Neural cell (in vitro differentiated cells): Measurements from ENCODE around the gene CHML. TPM values are rescaled to one million over a fixed set of nuclear protein-coding genes. Genes with fewer than 3 reads are reported as not detected.

Experiments used
- H2AFZ ChIP-seq: fragments of 200-600, 300-800 bp; sonication (generic), shearing (Covaris generic); 2 replicates; pipeline ENCODE4 v1.6.0; 2014; ENCODE audit warnings: low read depth, mild to moderate bottlenecking, antibody characterized with exemption, low read length, moderate library complexity
- H3F3A ChIP-seq: fragments of 200-600 bp; shearing (Covaris generic); 2 replicates; pipeline ENCODE4 v1.6.1; 2016; ENCODE audit warnings: mild to moderate bottlenecking, moderate library complexity, mixed read lengths, antibody characterized with exemption, low read length; ENCODE audit not compliant: insufficient read depth, poor library complexity, severe bottlenecking
- H3K27ac ChIP-seq: fragments of 200-600, 300-800 bp; sonication (generic), shearing (Covaris generic); 2 replicates; pipeline ENCODE4 v1.5.1; 2014; ENCODE audit warnings: mild to moderate bottlenecking, low read length, moderate library complexity
- H3K27me3 ChIP-seq: fragments of 300-800, 200-600 bp; sonication (generic), shearing (Covaris generic); 2 replicates; pipeline ENCODE4 v1.6.0; 2014; ENCODE audit warnings: mild to moderate bottlenecking, low read depth, low read length, moderate library complexity; ENCODE audit not compliant: insufficient read depth
- H3K36me3 ChIP-seq: fragments of 300-800, 200-600 bp; sonication (generic), shearing (Covaris generic); 2 replicates; pipeline ENCODE4 v1.5.1; 2014; ENCODE audit warnings: mild to moderate bottlenecking, antibody characterized with exemption, low read length, moderate library complexity; ENCODE audit not compliant: insufficient read depth
- H3K4me2 ChIP-seq: fragments of 300-800, 200-600 bp; sonication (generic), shearing (Covaris generic); 2 replicates; pipeline ENCODE4 v1.6.0; 2014; ENCODE audit warnings: mild to moderate bottlenecking, low read length
- H3K4me3 ChIP-seq: fragments of 300-800, 200-600 bp; sonication (generic), shearing (Covaris generic); 2 replicates; pipeline ENCODE4 v1.5.1; 2014; ENCODE audit warnings: mild to moderate bottlenecking, low read length, moderate library complexity
- H3K79me2 ChIP-seq: fragments of 200-600 bp; shearing (Covaris generic); replicated peaks from 2 replicates; pipeline ENCODE4 v1.6.0; 2014; ENCODE audit warnings: mild to moderate bottlenecking, low read length, moderate library complexity; ENCODE audit not compliant: insufficient read depth
- H3K9ac ChIP-seq: fragments of 300-800, 200-600 bp; sonication (generic), shearing (Covaris generic); 2 replicates; pipeline ENCODE4 v1.6.1; 2016; ENCODE audit warnings: mild to moderate bottlenecking, low read length, mixed read lengths
- H3K9me2 ChIP-seq: fragments of 200-600 bp; shearing (Covaris generic); 2 replicates; pipeline ENCODE4 v1.6.1; 2016; ENCODE audit warnings: mild to moderate bottlenecking, low read length, mixed read lengths; ENCODE audit not compliant: insufficient read depth
- H3K9me3 ChIP-seq: fragments of 200-600, 300-800 bp; sonication (generic), shearing (Covaris generic); 2 replicates; pipeline ENCODE4 v1.6.1; 2016; ENCODE audit warnings: mild to moderate bottlenecking, mixed run types, low read length, moderate library complexity, mixed read lengths
- H4K20me1 ChIP-seq: fragments of 200-600 bp; shearing (Covaris generic); 2 replicates; pipeline ENCODE4 v1.6.1; 2016; ENCODE audit warnings: mild to moderate bottlenecking, mixed run types; ENCODE audit not compliant: insufficient read depth
- CTCF ChIP-seq: fragments of 450-650 bp; IDR thresholded peaks from 2 replicates; pipeline ENCODE4 v1.5.1; 2014; ENCODE audit warnings: antibody characterized with exemption, mild to moderate bottlenecking, moderate library complexity; ENCODE audit not compliant: poor library complexity, severe bottlenecking
- EP300 ChIP-seq: fragments of 450-650 bp; conservative IDR thresholded peaks from 2 replicates; pipeline ENCODE4 v1.6.1; 2014; ENCODE audit warnings: antibody characterized with exemption, mild to moderate bottlenecking, moderate library complexity; ENCODE audit not compliant: poor library complexity, severe bottlenecking
- EZH2 ChIP-seq: fragments of 200-600, 300-800 bp; shearing (Covaris generic), sonication (generic); IDR thresholded peaks from 2 replicates; pipeline ENCODE4 v1.6.1; 2014; ENCODE audit warnings: antibody characterized with exemption, low read length, borderline replicate concordance, mild to moderate bottlenecking; ENCODE audit not compliant: insufficient read depth, poor library complexity, severe bottlenecking
- MXI1 ChIP-seq: fragments of 450-650 bp; conservative IDR thresholded peaks from 2 replicates; pipeline ENCODE4 v1.6.1; 2014; ENCODE audit warnings: antibody characterized with exemption, mild to moderate bottlenecking; ENCODE audit not compliant: poor library complexity, severe bottlenecking
- POLR2AphosphoS5 ChIP-seq: IDR thresholded peaks from 2 replicates; pipeline ENCODE4 v1.6.1; 2012
- RAD21 ChIP-seq: fragments of 450-650 bp; conservative IDR thresholded peaks from 2 replicates; pipeline ENCODE4 v1.6.1; 2014; ENCODE audit warnings: antibody characterized with exemption, mild to moderate bottlenecking, moderate library complexity
- REST ChIP-seq: IDR thresholded peaks from 2 replicates; pipeline ENCODE4 v1.6.1; 2012; ENCODE audit warnings: borderline replicate concordance
- SMC3 ChIP-seq: fragments of 450-650 bp; conservative IDR thresholded peaks from 2 replicates; pipeline ENCODE4 v1.6.1; 2014; ENCODE audit warnings: antibody characterized with exemption, mild to moderate bottlenecking, moderate library complexity; ENCODE audit not compliant: poor library complexity
- TAF1 ChIP-seq: IDR thresholded peaks from 2 replicates; pipeline ENCODE4 v1.6.1; 2012; ENCODE audit warnings: low read depth
- polyA plus RNA-seq: library from polyadenylated mRNA; depleted of rRNA; stranded (reverse); fragments of >200 nt; gene quantifications from 2 replicates; pipeline ENCODE4 v1.2.3, GENCODE V29; 2014

CHML gene
- polyA plus RNA-seq, 1 donor from 2014 or later: 18.5 TPM

- Histone ChIP-seq H3K9ac (no peak overlapping the region), H2AFZ (no peak overlapping the region), H3K36me3 (peaks cover 13% of the 10 kb centered on the region), H3K4me2 (no peak overlapping the region), H3F3A (no peaks in the 10 kb centered on the region), H4K20me1 (no peaks in the 10 kb centered on the region), H3K27me3 (no peaks in the 10 kb centered on the region), H3K9me3 (no peaks in the 10 kb centered on the region), H3K4me3 (peak overlapping the region; percentile 84), H3K27ac (no peak overlapping the region), H3K79me2 (peaks cover 26% of the 10 kb centered on the region), H3K9me2 (no peaks in the 10 kb centered on the region)
- no peak for TF ChIP-seq MXI1
- TF ChIP-seq RAD21: no peak
- no peak for TF ChIP-seq EP300
- TF ChIP-seq CTCF: no peak
- no peak for TF ChIP-seq EZH2
- TF ChIP-seq REST: no peak
- TF ChIP-seq POLR2AphosphoS5: no peak
- TF ChIP-seq SMC3: no peak
- no peak for TF ChIP-seq TAF1
These were observed 2.6 kb downstream of the CHML start for GRCh38 chr1:241637604-241638003.

DNA sequence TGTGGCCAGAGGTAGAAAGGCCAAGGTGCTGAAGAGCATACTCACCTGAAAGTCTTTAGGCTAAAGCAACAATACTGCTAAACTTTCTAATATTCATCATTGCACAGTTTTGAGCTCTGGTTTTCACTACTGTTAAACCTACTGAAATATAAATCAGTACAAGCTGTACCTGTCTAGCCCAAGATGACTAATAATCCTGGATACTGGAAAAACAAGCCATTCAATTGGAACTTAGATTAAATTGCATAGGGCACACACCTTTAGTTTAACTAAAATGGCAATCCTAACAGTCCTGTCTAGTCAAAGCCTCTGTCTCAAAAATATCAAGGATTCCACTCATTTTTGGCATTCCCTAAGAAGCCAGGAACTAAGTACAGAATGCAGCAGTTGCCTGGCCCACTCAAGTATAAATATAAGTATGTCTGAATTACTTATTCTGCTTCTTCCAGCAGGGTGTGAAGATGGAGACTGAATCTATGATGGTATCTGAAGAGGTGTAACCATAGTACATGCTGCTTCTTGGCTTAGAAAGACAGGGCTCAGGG is 3.1 kb downstream of the CHML start:
- Histone ChIP-seq H4K20me1 (no peaks in the 10 kb centered on the region), H3K4me3 (peak overlapping the region; percentile 84), H3K4me2 (no peak overlapping the region), H3K9ac (no peak overlapping the region), H2AFZ (no peak overlapping the region), H3K9me2 (no peaks in the 10 kb centered on the region), H3K9me3 (no peaks in the 10 kb centered on the region), H3F3A (no peaks in the 10 kb centered on the region), H3K36me3 (peaks cover 13% of the 10 kb centered on the region), H3K79me2 (peaks cover 26% of the 10 kb centered on the region), H3K27ac (no peak overlapping the region), H3K27me3 (no peaks in the 10 kb centered on the region)
- TF ChIP-seq MXI1 (no peak), EZH2 (no peak), CTCF (no peak), RAD21 (no peak), POLR2AphosphoS5 (no peak), EP300 (no peak), TAF1 (no peak), REST (no peak), SMC3 (no peak)
